Measurements from ENCODE around the gene ITGA4.

DNA sequence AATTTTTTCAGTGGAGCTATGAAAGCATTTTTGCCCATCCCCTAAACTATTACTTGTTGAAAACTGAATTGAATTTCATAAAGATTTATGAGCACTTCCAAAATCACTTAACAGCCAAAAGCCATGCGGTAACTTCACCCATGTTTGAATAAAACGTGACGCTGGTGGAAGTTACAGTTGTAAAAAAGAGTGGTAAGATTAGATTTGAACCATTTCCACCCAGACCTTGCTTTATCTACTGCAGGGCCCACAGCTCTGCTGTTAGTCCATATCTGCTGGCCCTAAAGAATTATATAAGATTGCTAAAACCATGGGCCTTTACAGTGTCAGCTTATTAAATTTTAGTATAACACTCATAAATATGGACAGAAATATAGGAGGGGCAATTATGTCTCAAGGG lies 15.5 kb upstream of the ITGA4 start:
- TF ChIP-seq ZFP30 (CRISPR knock-in tag; IDR thresholded peaks at IDR 0.05) (no peak), RARB (CRISPR knock-in tag; IDR thresholded peaks at IDR 0.05) (no peak), CREB5 (CRISPR knock-in tag; IDR thresholded peaks at IDR 0.05; ENCODE audit: low read depth) (no peak), GLIS3 (CRISPR knock-in tag; IDR thresholded peaks at IDR 0.05) (no peak), POU6F1 (CRISPR knock-in tag; IDR thresholded peaks at IDR 0.05; ENCODE audit: borderline replicate concordance, low read depth) (no peak), ARNTL (CRISPR knock-in tag; IDR thresholded peaks at IDR 0.05; ENCODE audit: borderline replicate concordance, low read depth) (no peak), ZNF70 (CRISPR knock-in tag; IDR thresholded peaks at IDR 0.05) (no peak), CSDC2 (CRISPR knock-in tag; IDR thresholded peaks at IDR 0.05) (no peak)
- TF ChIP-seq, protein P1, sequence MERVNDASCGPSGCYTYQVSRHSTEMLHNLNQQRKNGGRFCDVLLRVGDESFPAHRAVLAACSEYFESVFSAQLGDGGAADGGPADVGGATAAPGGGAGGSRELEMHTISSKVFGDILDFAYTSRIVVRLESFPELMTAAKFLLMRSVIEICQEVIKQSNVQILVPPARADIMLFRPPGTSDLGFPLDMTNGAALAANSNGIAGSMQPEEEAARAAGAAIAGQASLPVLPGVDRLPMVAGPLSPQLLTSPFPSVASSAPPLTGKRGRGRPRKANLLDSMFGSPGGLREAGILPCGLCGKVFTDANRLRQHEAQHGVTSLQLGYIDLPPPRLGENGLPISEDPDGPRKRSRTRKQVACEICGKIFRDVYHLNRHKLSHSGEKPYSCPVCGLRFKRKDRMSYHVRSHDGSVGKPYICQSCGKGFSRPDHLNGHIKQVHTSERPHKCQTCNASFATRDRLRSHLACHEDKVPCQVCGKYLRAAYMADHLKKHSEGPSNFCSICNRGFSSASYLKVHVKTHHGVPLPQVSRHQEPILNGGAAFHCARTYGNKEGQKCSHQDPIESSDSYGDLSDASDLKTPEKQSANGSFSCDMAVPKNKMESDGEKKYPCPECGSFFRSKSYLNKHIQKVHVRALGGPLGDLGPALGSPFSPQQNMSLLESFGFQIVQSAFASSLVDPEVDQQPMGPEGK (CRISPR knock-in tag; IDR thresholded peaks at IDR 0.05; ENCODE audit: borderline replicate concordance), result no peak
- TF ChIP-seq, protein P2, sequence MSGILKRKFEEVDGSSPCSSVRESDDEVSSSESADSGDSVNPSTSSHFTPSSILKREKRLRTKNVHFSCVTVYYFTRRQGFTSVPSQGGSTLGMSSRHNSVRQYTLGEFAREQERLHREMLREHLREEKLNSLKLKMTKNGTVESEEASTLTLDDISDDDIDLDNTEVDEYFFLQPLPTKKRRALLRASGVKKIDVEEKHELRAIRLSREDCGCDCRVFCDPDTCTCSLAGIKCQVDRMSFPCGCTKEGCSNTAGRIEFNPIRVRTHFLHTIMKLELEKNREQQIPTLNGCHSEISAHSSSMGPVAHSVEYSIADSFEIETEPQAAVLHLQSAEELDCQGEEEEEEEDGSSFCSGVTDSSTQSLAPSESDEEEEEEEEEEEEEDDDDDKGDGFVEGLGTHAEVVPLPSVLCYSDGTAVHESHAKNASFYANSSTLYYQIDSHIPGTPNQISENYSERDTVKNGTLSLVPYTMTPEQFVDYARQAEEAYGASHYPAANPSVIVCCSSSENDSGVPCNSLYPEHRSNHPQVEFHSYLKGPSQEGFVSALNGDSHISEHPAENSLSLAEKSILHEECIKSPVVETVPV (CRISPR knock-in tag; IDR thresholded peaks at IDR 0.05), result no peak
